MM.1S (cell line): ENCODE data around the gene PAX1.

ENCODE experiments used
- EZH2phosphoT487 ChIP-seq: fragments of 300-600 bp; sonication (generic); IDR thresholded peaks from 2 replicates; pipeline ENCODE4 v1.6.1; 2018; ENCODE audit warnings: antibody characterized with exemption, low read length
- TF ChIP-seq, protein P1 (sequence below): fragments of 300-600 bp; sonication (generic); IDR thresholded peaks from 2 replicates; pipeline ENCODE4 v1.5.1; 2016; ENCODE audit warnings: antibody characterized with exemption, low read length, mixed read lengths

GRCh38 chr20:21701171-21701876 is 4.1 kb upstream of the PAX1 start:
- no peak for TF ChIP-seq EZH2phosphoT487
- TF ChIP-seq, protein P1, sequence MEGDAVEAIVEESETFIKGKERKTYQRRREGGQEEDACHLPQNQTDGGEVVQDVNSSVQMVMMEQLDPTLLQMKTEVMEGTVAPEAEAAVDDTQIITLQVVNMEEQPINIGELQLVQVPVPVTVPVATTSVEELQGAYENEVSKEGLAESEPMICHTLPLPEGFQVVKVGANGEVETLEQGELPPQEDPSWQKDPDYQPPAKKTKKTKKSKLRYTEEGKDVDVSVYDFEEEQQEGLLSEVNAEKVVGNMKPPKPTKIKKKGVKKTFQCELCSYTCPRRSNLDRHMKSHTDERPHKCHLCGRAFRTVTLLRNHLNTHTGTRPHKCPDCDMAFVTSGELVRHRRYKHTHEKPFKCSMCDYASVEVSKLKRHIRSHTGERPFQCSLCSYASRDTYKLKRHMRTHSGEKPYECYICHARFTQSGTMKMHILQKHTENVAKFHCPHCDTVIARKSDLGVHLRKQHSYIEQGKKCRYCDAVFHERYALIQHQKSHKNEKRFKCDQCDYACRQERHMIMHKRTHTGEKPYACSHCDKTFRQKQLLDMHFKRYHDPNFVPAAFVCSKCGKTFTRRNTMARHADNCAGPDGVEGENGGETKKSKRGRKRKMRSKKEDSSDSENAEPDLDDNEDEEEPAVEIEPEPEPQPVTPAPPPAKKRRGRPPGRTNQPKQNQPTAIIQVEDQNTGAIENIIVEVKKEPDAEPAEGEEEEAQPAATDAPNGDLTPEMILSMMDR, result no peak
